ENCODE data around the gene IQSEC3. TPM values are rescaled to one million over a fixed set of nuclear protein-coding genes. Genes with fewer than 3 reads are reported as not detected.

The IQSEC3 gene
- total RNA-seq, 1 experiment from 2014 or later: 1.7 TPM

DNA sequence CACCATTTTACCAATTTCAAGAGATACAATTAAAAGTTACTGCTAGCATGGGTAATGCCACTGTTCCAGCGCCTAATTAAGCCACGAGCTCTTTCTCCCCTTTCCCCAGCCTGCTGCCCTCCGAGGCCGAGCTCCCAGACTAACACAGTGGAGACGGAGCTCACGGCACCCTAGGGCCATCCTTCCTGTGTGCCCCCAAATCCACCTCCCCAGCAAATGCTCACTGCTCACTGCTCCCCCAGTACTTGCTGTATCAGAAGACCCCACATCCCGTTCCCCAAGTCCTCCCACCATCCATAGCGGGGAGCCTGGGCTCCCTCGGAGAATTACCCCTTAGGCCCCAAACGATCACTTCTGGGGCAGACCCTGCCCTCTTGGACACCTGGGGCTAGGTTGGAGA lies 104.7 kb downstream of the IQSEC3 start (continued):
- TF ChIP-seq, protein P1, sequence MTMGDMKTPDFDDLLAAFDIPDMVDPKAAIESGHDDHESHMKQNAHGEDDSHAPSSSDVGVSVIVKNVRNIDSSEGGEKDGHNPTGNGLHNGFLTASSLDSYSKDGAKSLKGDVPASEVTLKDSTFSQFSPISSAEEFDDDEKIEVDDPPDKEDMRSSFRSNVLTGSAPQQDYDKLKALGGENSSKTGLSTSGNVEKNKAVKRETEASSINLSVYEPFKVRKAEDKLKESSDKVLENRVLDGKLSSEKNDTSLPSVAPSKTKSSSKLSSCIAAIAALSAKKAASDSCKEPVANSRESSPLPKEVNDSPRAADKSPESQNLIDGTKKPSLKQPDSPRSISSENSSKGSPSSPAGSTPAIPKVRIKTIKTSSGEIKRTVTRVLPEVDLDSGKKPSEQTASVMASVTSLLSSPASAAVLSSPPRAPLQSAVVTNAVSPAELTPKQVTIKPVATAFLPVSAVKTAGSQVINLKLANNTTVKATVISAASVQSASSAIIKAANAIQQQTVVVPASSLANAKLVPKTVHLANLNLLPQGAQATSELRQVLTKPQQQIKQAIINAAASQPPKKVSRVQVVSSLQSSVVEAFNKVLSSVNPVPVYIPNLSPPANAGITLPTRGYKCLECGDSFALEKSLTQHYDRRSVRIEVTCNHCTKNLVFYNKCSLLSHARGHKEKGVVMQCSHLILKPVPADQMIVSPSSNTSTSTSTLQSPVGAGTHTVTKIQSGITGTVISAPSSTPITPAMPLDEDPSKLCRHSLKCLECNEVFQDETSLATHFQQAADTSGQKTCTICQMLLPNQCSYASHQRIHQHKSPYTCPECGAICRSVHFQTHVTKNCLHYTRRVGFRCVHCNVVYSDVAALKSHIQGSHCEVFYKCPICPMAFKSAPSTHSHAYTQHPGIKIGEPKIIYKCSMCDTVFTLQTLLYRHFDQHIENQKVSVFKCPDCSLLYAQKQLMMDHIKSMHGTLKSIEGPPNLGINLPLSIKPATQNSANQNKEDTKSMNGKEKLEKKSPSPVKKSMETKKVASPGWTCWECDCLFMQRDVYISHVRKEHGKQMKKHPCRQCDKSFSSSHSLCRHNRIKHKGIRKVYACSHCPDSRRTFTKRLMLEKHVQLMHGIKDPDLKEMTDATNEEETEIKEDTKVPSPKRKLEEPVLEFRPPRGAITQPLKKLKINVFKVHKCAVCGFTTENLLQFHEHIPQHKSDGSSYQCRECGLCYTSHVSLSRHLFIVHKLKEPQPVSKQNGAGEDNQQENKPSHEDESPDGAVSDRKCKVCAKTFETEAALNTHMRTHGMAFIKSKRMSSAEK (CRISPR knock-in tag; IDR thresholded peaks at IDR 0.05; ENCODE audit: borderline replicate concordance): no peak

DNA sequence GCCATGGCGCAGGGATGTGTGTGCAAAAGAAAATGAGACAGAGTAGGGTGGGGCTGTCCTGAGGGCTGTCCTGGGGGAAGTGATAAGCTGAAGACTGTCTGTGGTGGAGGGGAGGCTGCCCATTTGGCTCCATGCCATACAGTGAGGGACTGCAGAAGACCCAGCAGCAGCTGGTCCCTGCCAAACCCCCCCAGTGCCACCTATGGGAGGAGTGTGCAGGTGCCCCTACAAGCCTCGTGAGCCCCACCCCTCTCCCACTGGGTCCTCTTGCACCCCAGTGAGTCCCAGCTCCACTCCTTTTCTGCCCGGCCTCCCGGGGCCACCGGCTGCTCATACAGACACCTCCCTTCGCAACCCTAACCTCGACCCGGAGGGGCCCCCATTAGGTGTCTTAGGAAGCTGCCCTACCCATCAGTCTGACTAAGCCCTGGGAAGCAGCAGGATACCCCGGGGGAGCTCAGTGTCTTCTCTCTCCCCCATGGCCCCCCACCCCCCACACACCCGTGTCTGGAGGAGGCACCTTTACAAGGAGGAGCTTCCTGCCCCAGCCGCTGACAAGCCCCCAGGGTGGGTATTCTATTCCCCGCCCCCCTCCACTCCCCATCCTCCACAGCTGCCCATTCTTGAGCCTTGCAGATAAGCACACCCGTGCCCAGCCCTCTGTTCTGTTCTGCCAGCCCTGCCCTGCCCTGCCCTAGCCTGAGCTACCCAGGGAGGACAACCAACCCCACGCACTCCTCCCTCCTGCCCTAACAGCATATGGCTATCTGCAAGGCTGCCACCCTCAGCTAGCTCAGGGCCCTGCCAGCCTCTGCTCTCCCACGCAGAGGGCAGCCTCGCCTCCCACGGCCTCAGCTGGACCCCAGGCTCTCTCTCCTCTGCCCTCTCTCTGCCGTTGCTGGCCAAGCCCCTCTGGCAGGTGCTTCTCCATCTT lies 105.4 kb downstream of the IQSEC3 start:
- ChIA-PET CTCF (interaction anchor here (1.4 to 4.4 kb wide), 5 partner anchors 7 to 66 kb away, joined by 5 to 21 read pairs (median 18); no protein-coding TSS in a partner anchor), POLR2A (no interaction called here)
- H3K4me1 Mint-ChIP-seq: peaks cover 59% of the 10 kb centered on the region
- H3K36me3 Mint-ChIP-seq: no peaks in the 10 kb centered on the region
- DNase-seq (ENCODE audit: low spot score): no peak
- no peaks in the 10 kb centered on the region for H3K9me3 Mint-ChIP-seq
- H3K4me3 Mint-ChIP-seq: no peak overlapping the region
- no peak for ATAC-seq
- H3K27me3 Mint-ChIP-seq (ENCODE audit: low read depth): peaks cover 8% of the 10 kb centered on the region
- no peak for TF ChIP-seq PRRX2 (CRISPR knock-in tag; IDR thresholded peaks at IDR 0.05)
- TF ChIP-seq JAZF1 (CRISPR knock-in tag; IDR thresholded peaks at IDR 0.05): no peak
- TF ChIP-seq, protein P1 (CRISPR knock-in tag; IDR thresholded peaks at IDR 0.05; ENCODE audit: borderline replicate concordance): no peak
- TF ChIP-seq FOXK1 (CRISPR knock-in tag; IDR thresholded peaks at IDR 0.05): no peak
- no peak for TF ChIP-seq TP53 (CRISPR knock-in tag; IDR thresholded peaks at IDR 0.05)
- no peak for TF ChIP-seq NR1H2 (CRISPR knock-in tag; IDR thresholded peaks at IDR 0.05)
- no peak overlapping the region for H3K27ac Mint-ChIP-seq

DNA sequence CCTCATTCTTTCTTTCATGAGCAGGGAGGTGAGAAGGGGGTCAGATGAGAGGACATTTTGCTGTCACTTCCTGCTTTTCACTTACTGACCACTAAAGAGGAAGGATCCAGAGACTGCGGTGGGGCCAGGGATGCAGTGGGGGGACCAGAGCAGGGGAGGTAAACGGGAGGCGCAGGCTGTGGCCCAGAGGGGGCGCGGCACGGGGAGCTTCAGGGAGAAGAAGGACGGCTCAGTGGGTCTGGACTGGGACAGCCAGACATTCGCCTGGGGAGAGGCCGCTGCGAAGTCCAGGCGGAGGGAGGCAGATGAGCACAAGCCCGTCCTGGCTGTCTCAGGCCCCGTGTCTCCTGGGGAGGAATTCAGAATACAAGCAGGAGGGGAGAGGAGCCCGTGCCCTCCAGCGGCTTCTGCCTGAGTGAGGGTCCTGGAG lies 106.2 kb downstream of the IQSEC3 start:
- ChIA-PET POLR2A (no interaction called here), CTCF (interaction anchor here (1.4 to 3.6 kb wide), 3 partner anchors 19 to 67 kb away, joined by 5 to 21 read pairs (median 16); no protein-coding TSS in a partner anchor)
- H3K27ac Mint-ChIP-seq: no peak overlapping the region
- H3K9me3 Mint-ChIP-seq: no peaks in the 10 kb centered on the region
- ATAC-seq: no peak
- peaks cover 8% of the 10 kb centered on the region for H3K27me3 Mint-ChIP-seq (ENCODE audit: low read depth)
- no peak for DNase-seq (ENCODE audit: low spot score)
- H3K4me1 Mint-ChIP-seq: peaks cover 51% of the 10 kb centered on the region
- no peaks in the 10 kb centered on the region for H3K36me3 Mint-ChIP-seq
- no peak overlapping the region for H3K4me3 Mint-ChIP-seq
- TF ChIP-seq, protein P2, sequence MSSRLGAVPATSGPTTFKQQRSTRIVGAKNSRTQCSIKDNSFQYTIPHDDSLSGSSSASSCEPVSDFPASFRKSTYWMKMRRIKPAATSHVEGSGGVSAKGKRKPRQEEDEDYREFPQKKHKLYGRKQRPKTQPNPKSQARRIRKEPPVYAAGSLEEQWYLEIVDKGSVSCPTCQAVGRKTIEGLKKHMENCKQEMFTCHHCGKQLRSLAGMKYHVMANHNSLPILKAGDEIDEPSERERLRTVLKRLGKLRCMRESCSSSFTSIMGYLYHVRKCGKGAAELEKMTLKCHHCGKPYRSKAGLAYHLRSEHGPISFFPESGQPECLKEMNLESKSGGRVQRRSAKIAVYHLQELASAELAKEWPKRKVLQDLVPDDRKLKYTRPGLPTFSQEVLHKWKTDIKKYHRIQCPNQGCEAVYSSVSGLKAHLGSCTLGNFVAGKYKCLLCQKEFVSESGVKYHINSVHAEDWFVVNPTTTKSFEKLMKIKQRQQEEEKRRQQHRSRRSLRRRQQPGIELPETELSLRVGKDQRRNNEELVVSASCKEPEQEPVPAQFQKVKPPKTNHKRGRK (CRISPR knock-in tag; IDR thresholded peaks at IDR 0.05; ENCODE audit: borderline replicate concordance): no peak
- TF ChIP-seq TEAD4 (CRISPR knock-in tag; IDR thresholded peaks at IDR 0.05): no peak
- TF ChIP-seq, protein P1 (CRISPR knock-in tag; IDR thresholded peaks at IDR 0.05; ENCODE audit: borderline replicate concordance): no peak
- TF ChIP-seq JUN (CRISPR knock-in tag; IDR thresholded peaks at IDR 0.05): no peak
- no peak for TF ChIP-seq ZNF317 (CRISPR knock-in tag; IDR thresholded peaks at IDR 0.05; ENCODE audit: borderline replicate concordance, low read depth)
- TF ChIP-seq ETV6 (CRISPR knock-in tag; IDR thresholded peaks at IDR 0.05): no peak
- TF ChIP-seq IRF2 (CRISPR knock-in tag; IDR thresholded peaks at IDR 0.05; ENCODE audit: borderline replicate concordance, low read depth): no peak
- no peak for TF ChIP-seq ZNF396 (CRISPR knock-in tag; IDR thresholded peaks at IDR 0.05; ENCODE audit: borderline replicate concordance)
- TF ChIP-seq, protein P3, sequence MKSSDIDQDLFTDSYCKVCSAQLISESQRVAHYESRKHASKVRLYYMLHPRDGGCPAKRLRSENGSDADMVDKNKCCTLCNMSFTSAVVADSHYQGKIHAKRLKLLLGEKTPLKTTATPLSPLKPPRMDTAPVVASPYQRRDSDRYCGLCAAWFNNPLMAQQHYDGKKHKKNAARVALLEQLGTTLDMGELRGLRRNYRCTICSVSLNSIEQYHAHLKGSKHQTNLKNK (CRISPR knock-in tag; IDR thresholded peaks at IDR 0.05): no peak
